ENCODE data around the gene PTPRU.
A peak's percentile ranks its signal among the peaks of the same experiment; 100 is the strongest.

The PTPRU gene

DNA sequence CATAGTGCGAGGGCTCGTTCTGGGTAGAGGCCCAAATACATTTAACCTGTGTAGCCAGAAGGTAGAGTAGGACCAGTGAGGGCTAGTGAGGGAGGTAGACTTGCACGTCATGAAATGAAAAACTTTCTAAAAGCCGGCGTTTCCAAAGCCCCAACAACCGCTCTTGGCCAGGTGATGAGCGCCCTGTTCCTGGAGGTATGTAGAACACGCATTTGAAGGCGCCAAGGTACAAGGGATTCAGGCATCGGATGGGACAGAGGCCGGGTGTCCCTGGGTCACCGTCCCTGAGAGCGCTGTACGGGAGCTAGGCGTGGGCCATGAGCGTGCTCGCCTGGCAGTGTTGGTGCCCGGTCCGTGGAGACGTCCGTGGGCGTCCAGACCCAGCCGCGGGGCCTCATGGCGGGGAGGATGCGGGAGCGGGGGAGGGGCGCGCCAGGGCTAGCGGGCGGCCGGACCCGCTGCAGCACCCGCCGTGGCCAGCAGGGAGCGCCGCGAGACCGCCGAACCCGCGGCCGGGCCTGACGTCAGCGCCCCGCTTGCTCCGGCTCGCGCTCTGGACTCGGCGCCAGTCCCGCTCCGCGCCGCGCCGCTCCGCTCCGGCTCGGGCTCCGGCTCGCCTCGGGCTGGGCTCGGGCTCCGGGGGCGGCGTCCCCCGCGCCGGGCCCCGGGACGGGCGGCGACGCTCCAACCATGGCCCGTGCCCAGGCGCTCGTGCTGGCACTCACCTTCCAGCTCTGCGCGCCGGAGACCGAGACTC is at the start of gene PTPRU:
Gene PTPRU, plus strand, starts transcription at position 568 of the 757 bp plus-strand sequence. Its CDS starts 123 bp downstream, at position 691.
- TF ChIP-seq ZFX (IDR thresholded peaks at IDR 0.05; ENCODE audit: borderline replicate concordance): no peak
- TF ChIP-seq, protein P1, sequence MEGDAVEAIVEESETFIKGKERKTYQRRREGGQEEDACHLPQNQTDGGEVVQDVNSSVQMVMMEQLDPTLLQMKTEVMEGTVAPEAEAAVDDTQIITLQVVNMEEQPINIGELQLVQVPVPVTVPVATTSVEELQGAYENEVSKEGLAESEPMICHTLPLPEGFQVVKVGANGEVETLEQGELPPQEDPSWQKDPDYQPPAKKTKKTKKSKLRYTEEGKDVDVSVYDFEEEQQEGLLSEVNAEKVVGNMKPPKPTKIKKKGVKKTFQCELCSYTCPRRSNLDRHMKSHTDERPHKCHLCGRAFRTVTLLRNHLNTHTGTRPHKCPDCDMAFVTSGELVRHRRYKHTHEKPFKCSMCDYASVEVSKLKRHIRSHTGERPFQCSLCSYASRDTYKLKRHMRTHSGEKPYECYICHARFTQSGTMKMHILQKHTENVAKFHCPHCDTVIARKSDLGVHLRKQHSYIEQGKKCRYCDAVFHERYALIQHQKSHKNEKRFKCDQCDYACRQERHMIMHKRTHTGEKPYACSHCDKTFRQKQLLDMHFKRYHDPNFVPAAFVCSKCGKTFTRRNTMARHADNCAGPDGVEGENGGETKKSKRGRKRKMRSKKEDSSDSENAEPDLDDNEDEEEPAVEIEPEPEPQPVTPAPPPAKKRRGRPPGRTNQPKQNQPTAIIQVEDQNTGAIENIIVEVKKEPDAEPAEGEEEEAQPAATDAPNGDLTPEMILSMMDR (IDR thresholded peaks at IDR 0.05): peak; percentile 85

DNA sequence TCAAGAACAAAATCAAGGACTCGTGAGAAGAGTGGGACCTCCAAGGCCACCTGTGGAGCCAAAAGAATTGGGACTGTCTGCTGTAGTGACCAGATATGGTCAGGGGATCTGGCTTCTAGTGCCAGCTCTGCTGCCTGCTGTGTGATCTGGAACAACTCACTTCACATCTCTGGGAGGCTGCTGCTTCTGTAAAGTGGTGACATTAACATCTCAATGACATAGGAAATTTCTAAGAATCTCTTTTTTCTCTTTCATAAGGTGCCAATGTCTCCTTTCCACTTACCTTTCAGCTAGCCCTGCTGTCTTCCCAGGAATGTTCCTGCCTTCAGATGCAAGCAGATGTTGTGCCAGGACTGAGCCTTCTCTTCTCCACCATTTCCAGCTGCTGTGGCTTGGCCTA is 49.6 kb upstream of the PTPRU start:
- no peak overlapping the region for H3K27ac ChIP-seq
- TF ChIP-seq, protein P1 (IDR thresholded peaks at IDR 0.05): no peak
- TF ChIP-seq ZFX (IDR thresholded peaks at IDR 0.05; ENCODE audit: borderline replicate concordance): no peak

More for the DNA sequence above, at the start of gene PTPRU:
- peak within 1 kb of the TSS; percentile 64 for H3K27ac ChIP-seq

DNA sequence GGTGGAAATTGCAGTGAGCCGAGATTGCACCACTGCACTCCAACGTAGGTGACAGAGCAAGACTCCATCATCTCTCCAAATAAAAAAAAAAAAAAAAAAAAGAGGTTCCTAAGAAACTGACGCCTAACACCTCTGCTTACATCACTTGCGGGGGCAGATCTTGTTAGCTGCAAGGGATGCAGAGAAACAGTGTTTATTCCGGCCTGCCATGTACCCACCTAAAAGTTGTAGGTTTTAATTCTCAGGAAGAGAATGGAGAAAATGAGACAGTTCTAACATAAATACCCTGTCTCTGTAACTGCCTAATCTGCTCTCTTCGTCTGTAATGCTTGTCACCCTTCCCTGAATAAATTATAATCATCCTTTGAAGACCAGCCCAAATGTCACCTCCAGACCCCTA is 45.6 kb upstream of the PTPRU start:
- H3K27ac ChIP-seq: no peak overlapping the region
- TF ChIP-seq ZFX (IDR thresholded peaks at IDR 0.05; ENCODE audit: borderline replicate concordance): no peak
- TF ChIP-seq, protein P1 (IDR thresholded peaks at IDR 0.05): no peak

DNA sequence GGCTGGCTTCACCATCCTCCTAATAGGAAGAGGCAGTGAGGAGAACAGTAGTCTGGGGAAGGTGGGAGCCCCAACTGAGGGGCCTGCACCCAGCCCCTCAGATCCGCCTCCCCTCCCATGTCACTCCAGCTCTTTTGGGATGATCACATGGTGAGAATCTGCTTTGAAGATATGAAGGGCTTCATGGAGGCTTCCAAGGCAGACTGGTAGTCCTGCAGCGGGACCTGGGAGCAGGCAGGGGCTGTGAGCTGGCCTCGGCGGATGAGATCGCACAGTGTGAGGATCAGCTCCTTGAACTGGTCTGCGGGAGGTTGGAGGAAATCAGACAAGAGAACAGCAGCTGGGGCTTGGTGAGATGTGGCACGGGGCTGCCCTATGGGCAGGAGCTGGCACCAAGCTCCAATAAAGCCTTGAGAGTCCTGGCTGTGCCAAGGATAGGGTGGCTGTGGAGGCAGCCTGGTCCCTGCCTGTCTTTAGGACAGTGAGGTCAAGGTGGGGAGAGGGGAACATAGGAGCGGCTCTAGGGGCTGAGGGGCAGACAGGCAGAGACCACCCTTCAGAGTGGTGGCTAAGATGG is 42.4 kb upstream of the PTPRU start:
- no peak overlapping the region for H3K27ac ChIP-seq
- TF ChIP-seq, protein P1 (IDR thresholded peaks at IDR 0.05): no peak
- TF ChIP-seq ZFX (IDR thresholded peaks at IDR 0.05; ENCODE audit: borderline replicate concordance): no peak

DNA sequence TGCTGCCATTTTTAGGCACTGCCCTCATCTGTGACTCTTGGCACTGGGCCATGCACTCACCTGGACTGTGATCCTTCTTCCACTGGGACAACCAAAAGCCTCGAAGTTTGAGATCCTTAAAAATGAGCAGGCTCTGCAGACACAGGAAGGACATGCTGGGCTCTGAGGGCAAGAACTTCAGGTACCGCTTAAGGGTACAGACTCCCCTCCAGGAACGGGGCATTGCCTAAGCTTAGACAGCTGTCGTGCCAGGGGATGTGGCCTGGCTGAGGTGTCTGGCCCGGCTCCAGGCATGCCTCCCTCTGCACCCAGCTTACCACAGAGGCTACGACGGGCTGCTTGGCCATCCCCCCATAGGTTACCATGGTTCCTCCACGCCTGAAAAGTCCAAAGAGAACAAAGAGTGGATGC is 40.4 kb upstream of the PTPRU start:
- TF ChIP-seq, protein P1 (IDR thresholded peaks at IDR 0.05): no peak
- TF ChIP-seq ZFX (IDR thresholded peaks at IDR 0.05; ENCODE audit: borderline replicate concordance): no peak
- H3K27ac ChIP-seq: no peak overlapping the region

DNA sequence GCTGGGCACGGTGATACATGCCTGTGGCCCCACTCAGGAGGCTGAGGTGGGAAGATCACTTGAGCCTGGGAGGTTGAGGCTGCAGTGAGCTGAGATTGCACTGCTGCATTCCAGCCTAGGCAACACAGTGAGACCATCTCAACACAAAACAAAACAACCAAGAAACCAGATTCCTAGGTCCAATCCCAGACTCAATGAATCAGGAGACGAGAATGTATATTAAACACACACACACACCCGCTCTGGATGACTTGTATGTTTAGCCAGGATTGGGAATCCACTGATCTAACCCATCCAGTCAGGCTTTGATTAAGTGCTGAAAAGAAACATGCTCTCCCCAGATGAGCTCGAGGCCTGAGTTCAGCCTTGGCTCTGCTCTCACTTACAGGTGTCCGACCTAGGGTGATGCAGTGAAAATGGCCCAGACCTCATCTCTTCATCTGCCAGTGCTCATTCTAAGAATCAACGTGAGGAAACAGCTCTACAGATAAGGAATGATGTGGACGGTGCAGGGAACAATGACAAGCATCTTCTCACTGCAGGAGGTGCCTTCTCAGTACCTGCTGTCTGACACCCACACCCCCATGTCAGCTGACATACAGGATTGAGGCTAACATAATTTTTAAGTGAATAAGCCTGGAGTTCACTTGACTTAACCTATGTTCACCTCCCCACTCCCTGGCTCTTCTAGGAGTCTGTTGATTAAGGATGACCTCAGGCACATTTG is 39.3 kb upstream of the PTPRU start:
- TF ChIP-seq ZFX (IDR thresholded peaks at IDR 0.05; ENCODE audit: borderline replicate concordance): no peak
- TF ChIP-seq, protein P1 (IDR thresholded peaks at IDR 0.05): no peak
- H3K27ac ChIP-seq: no peak overlapping the region

DNA sequence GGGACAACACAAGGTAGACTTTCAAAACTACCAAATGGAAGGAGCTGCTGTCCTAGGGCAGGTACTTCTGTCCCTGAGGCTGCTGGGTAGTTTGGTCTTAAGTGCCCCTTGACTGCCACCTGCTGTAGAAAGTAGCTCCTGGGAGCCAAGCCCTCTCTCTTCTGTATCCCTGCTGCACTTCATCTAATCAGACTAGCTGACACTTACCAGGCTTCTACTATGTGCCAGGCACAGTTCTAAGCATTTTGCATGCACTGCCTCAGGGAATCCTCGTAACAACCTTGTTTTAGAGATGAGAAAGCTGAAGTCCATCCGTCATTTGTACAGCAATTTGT is 38.8 kb upstream of the PTPRU start:
- H3K27ac ChIP-seq: no peak overlapping the region
- TF ChIP-seq ZFX (IDR thresholded peaks at IDR 0.05; ENCODE audit: borderline replicate concordance): no peak
- TF ChIP-seq, protein P1 (IDR thresholded peaks at IDR 0.05): peak; percentile 62
